ENCODE results near the gene TUBE1. TPM values are rescaled to one million over a fixed set of nuclear protein-coding genes. Genes with fewer than 3 reads are reported as not detected.

TUBE1 gene
- total RNA-seq, 2 experiments from 2014 or later = 27.6 to 28.2 TPM

- H3K27ac Mint-ChIP-seq = no peak overlapping the region
- ATAC-seq (ENCODE audit: low read depth) = no peak
- no peak overlapping the region for H3K4me3 Mint-ChIP-seq
- DNase-seq = no peak
- no peaks in the 10 kb centered on the region for H3K27me3 Mint-ChIP-seq
- no peaks in the 10 kb centered on the region for H3K36me3 Mint-ChIP-seq
- H3K9me3 Mint-ChIP-seq = no peaks in the 10 kb centered on the region
- peaks cover 30% of the 10 kb centered on the region for H3K4me1 Mint-ChIP-seq
- POLR2A ChIA-PET = no interaction called here
Measured at GRCh38 chr6:112038268-112038667, 49.0 kb downstream of the TUBE1 start.

GRCh38 chr6:112037783-112038216 is 49.5 kb downstream of the TUBE1 start:
- Mint-ChIP-seq H3K27me3 (no peaks in the 10 kb centered on the region), H3K4me1 (peaks cover 29% of the 10 kb centered on the region), H3K4me3 (no peak overlapping the region), H3K9me3 (no peaks in the 10 kb centered on the region), H3K27ac (no peak overlapping the region), H3K36me3 (no peaks in the 10 kb centered on the region)
- POLR2A ChIA-PET = no interaction called here
- ATAC-seq (ENCODE audit: low read depth) (no peak), DNase-seq (no peak)

GRCh38 chr6:112036088-112036637 is 51.1 kb downstream of the TUBE1 start:
- no peak overlapping the region for H3K4me3 Mint-ChIP-seq
- POLR2A ChIA-PET = no interaction called here
- H3K9me3 Mint-ChIP-seq = no peaks in the 10 kb centered on the region
- H3K36me3 Mint-ChIP-seq = no peaks in the 10 kb centered on the region
- ATAC-seq (ENCODE audit: low read depth) = no peak
- no peak for DNase-seq
- peaks cover 21% of the 10 kb centered on the region for H3K4me1 Mint-ChIP-seq
- no peaks in the 10 kb centered on the region for H3K27me3 Mint-ChIP-seq
- no peak overlapping the region for H3K27ac Mint-ChIP-seq

- peaks cover 18% of the 10 kb centered on the region for H3K4me1 Mint-ChIP-seq
Measured at GRCh38 chr6:112034616-112034995, 52.7 kb downstream of the TUBE1 start.

GRCh38 chr6:112033791-112034615 is 53.3 kb downstream of the TUBE1 start:
- peaks cover 24% of the 10 kb centered on the region for H3K4me1 Mint-ChIP-seq
- H3K36me3 Mint-ChIP-seq = no peaks in the 10 kb centered on the region
- no peak for DNase-seq
- POLR2A ChIA-PET = no interaction called here
- H3K9me3 Mint-ChIP-seq = no peaks in the 10 kb centered on the region
- ATAC-seq (ENCODE audit: low read depth) = peak; percentile 21
- H3K27me3 Mint-ChIP-seq = no peaks in the 10 kb centered on the region
- no peak overlapping the region for H3K27ac Mint-ChIP-seq
- H3K4me3 Mint-ChIP-seq = no peak overlapping the region

More at GRCh38 chr6:112034616-112034995, 52.7 kb downstream of the TUBE1 start:
- H3K27me3 Mint-ChIP-seq = no peaks in the 10 kb centered on the region
- no peaks in the 10 kb centered on the region for H3K36me3 Mint-ChIP-seq
- ATAC-seq (ENCODE audit: low read depth) = no peak
- H3K27ac Mint-ChIP-seq = no peak overlapping the region
- POLR2A ChIA-PET = no interaction called here
- DNase-seq = no peak
- no peak overlapping the region for H3K4me3 Mint-ChIP-seq
- no peaks in the 10 kb centered on the region for H3K9me3 Mint-ChIP-seq

GRCh38 chr6:112032728-112033127 is 54.6 kb downstream of the TUBE1 start:
- ATAC-seq (ENCODE audit: low read depth) = no peak
- Mint-ChIP-seq H3K4me1 (peaks cover 36% of the 10 kb centered on the region), H3K4me3 (no peak overlapping the region), H3K36me3 (no peaks in the 10 kb centered on the region), H3K27me3 (no peaks in the 10 kb centered on the region), H3K27ac (no peak overlapping the region), H3K9me3 (no peaks in the 10 kb centered on the region)
- DNase-seq = no peak
- POLR2A ChIA-PET = no interaction called here

GRCh38 chr6:112031960-112032359 is 55.3 kb downstream of the TUBE1 start:
- Mint-ChIP-seq H3K27ac (no peak overlapping the region), H3K4me1 (peaks cover 43% of the 10 kb centered on the region), H3K27me3 (no peaks in the 10 kb centered on the region), H3K4me3 (no peak overlapping the region), H3K36me3 (no peaks in the 10 kb centered on the region), H3K9me3 (no peaks in the 10 kb centered on the region)
- POLR2A ChIA-PET = no interaction called here
- DNase-seq (no peak), ATAC-seq (ENCODE audit: low read depth) (no peak)

- POLR2A ChIA-PET = no interaction called here
- Mint-ChIP-seq H3K4me3 (no peak overlapping the region), H3K9me3 (peaks cover 1% of the 10 kb centered on the region), H3K36me3 (peaks cover 1% of the 10 kb centered on the region), H3K27ac (peak overlapping the region; percentile 15), H3K4me1 (peaks cover 43% of the 10 kb centered on the region), H3K27me3 (no peaks in the 10 kb centered on the region)
- no peak for DNase-seq
- ATAC-seq (ENCODE audit: low read depth) = no peak
Measured at GRCh38 chr6:112030961-112031660, 56.2 kb downstream of the TUBE1 start.

GRCh38 chr6:112030206-112030960 is 56.9 kb downstream of the TUBE1 start:
- H3K36me3 Mint-ChIP-seq = peaks cover 1% of the 10 kb centered on the region
- peak overlapping the region; percentile 15 for H3K27ac Mint-ChIP-seq
- POLR2A ChIA-PET = no interaction called here
- DNase-seq = no peak
- peaks cover 36% of the 10 kb centered on the region for H3K4me1 Mint-ChIP-seq
- no peak for ATAC-seq (ENCODE audit: low read depth)
- no peaks in the 10 kb centered on the region for H3K27me3 Mint-ChIP-seq
- H3K4me3 Mint-ChIP-seq = no peak overlapping the region
- H3K9me3 Mint-ChIP-seq = peaks cover 1% of the 10 kb centered on the region

- no peak for ATAC-seq (ENCODE audit: low read depth)
- DNase-seq = peak; percentile 66
- POLR2A ChIA-PET = interaction anchor here (1.4 kb wide), 1 partner anchor 11 kb away, joined by 5 read pairs; no protein-coding TSS in a partner anchor
- Mint-ChIP-seq H3K27me3 (no peaks in the 10 kb centered on the region), H3K27ac (peak overlapping the region; percentile 81), H3K9me3 (peaks cover 7% of the 10 kb centered on the region), H3K4me1 (peaks cover 32% of the 10 kb centered on the region), H3K4me3 (peak overlapping the region; percentile 18), H3K36me3 (peaks cover 7% of the 10 kb centered on the region)
Measured at GRCh38 chr6:112029045-112029822, 58.0 kb downstream of the TUBE1 start.

GRCh38 chr6:112027942-112028674 is 59.2 kb downstream of the TUBE1 start:
- Mint-ChIP-seq H3K36me3 (peaks cover 9% of the 10 kb centered on the region), H3K27me3 (no peaks in the 10 kb centered on the region), H3K4me3 (peak overlapping the region; percentile 48), H3K4me1 (peaks cover 27% of the 10 kb centered on the region), H3K27ac (peak overlapping the region; percentile 81), H3K9me3 (peaks cover 9% of the 10 kb centered on the region)
- ATAC-seq (ENCODE audit: low read depth) (peak; percentile 97), DNase-seq (no peak)
- POLR2A ChIA-PET = interaction anchor here (1.0 to 1.4 kb wide), 2 partner anchors 12 to 423 kb away, joined by 3 to 5 read pairs; partner anchors contain the start of gene TRAF3IP2

GRCh38 chr6:112026933-112027332 is 60.3 kb downstream of the TUBE1 start:
- no peak overlapping the region for H3K4me3 Mint-ChIP-seq
- no peak for DNase-seq
- peaks cover 9% of the 10 kb centered on the region for H3K9me3 Mint-ChIP-seq
- no peak for ATAC-seq (ENCODE audit: low read depth)
- peaks cover 9% of the 10 kb centered on the region for H3K36me3 Mint-ChIP-seq
- H3K27ac Mint-ChIP-seq = peak overlapping the region; percentile 81
- POLR2A ChIA-PET = no interaction called here
- H3K4me1 Mint-ChIP-seq = peaks cover 27% of the 10 kb centered on the region
- H3K27me3 Mint-ChIP-seq = no peaks in the 10 kb centered on the region
